ENCODE measurements around the gene LAMP5. TPM values are rescaled to one million over a fixed set of nuclear protein-coding genes. Genes with fewer than 3 reads are reported as not detected.

LAMP5 gene
- total RNA-seq: not detected

GRCh38 chr20:9514461-9515213, at the start of gene LAMP5:
LAMP5 (plus strand) TSS chr20:9514590; CDS start chr20:9514853, 263 bp downstream.
- Mint-ChIP-seq H3K4me3 (no peak within 1 kb of the TSS), H3K27me3 (peaks cover 74% of the 10 kb centered on the region), H3K36me3 (no peaks in the 10 kb centered on the region), H3K9me3 (ENCODE audit: low read depth) (no peaks in the 10 kb centered on the region), H3K27ac (no peak within 1 kb of the TSS), H3K4me1 (peaks cover 2% of the 10 kb centered on the region)
- DNase-seq: no peak
- CTCF ChIA-PET: no interaction called here
- no peak for ATAC-seq

- Mint-ChIP-seq H3K9me3 (ENCODE audit: low read depth) (no peaks in the 10 kb centered on the region), H3K4me1 (no peaks in the 10 kb centered on the region), H3K27ac (no peak overlapping the region), H3K27me3 (no peaks in the 10 kb centered on the region), H3K36me3 (no peaks in the 10 kb centered on the region), H3K4me3 (no peak overlapping the region)
- DNase-seq (no peak), ATAC-seq (no peak)
- CTCF ChIA-PET: no interaction called here
Measured at GRCh38 chr20:9467995-9468394, 46.4 kb upstream of the LAMP5 start.

- no peak overlapping the region for H3K4me3 Mint-ChIP-seq
- no peaks in the 10 kb centered on the region for H3K9me3 Mint-ChIP-seq (ENCODE audit: low read depth)
- ATAC-seq (no peak), DNase-seq (no peak)
- CTCF ChIA-PET: no interaction called here
- H3K27ac Mint-ChIP-seq: no peak overlapping the region
- H3K27me3 Mint-ChIP-seq: no peaks in the 10 kb centered on the region
- no peaks in the 10 kb centered on the region for H3K4me1 Mint-ChIP-seq
- no peaks in the 10 kb centered on the region for H3K36me3 Mint-ChIP-seq
Measured at GRCh38 chr20:9474835-9475415, 39.5 kb upstream of the LAMP5 start.

GRCh38 chr20:9475456-9475855, 38.9 kb upstream of the LAMP5 start:
- H3K27ac Mint-ChIP-seq: no peak overlapping the region
- ATAC-seq (no peak), DNase-seq (no peak)
- no peaks in the 10 kb centered on the region for H3K4me1 Mint-ChIP-seq
- no peaks in the 10 kb centered on the region for H3K9me3 Mint-ChIP-seq (ENCODE audit: low read depth)
- no peak overlapping the region for H3K4me3 Mint-ChIP-seq
- H3K36me3 Mint-ChIP-seq: no peaks in the 10 kb centered on the region
- no peaks in the 10 kb centered on the region for H3K27me3 Mint-ChIP-seq
- CTCF ChIA-PET: no interaction called here

GRCh38 chr20:9476174-9476573, 38.2 kb upstream of the LAMP5 start:
- Mint-ChIP-seq H3K27ac (no peak overlapping the region), H3K4me1 (no peaks in the 10 kb centered on the region), H3K36me3 (no peaks in the 10 kb centered on the region), H3K27me3 (no peaks in the 10 kb centered on the region), H3K9me3 (ENCODE audit: low read depth) (no peaks in the 10 kb centered on the region), H3K4me3 (no peak overlapping the region)
- ATAC-seq (no peak), DNase-seq (no peak)
- CTCF ChIA-PET: no interaction called here

GRCh38 chr20:9476637-9477036, 37.8 kb upstream of the LAMP5 start:
- no peak for ATAC-seq
- no peak for DNase-seq
- no peaks in the 10 kb centered on the region for H3K27me3 Mint-ChIP-seq
- H3K36me3 Mint-ChIP-seq: no peaks in the 10 kb centered on the region
- CTCF ChIA-PET: no interaction called here
- no peaks in the 10 kb centered on the region for H3K4me1 Mint-ChIP-seq
- H3K9me3 Mint-ChIP-seq (ENCODE audit: low read depth): no peaks in the 10 kb centered on the region
- H3K4me3 Mint-ChIP-seq: no peak overlapping the region
- no peak overlapping the region for H3K27ac Mint-ChIP-seq

- H3K36me3 Mint-ChIP-seq: no peaks in the 10 kb centered on the region
- CTCF ChIA-PET: no interaction called here
- no peaks in the 10 kb centered on the region for H3K27me3 Mint-ChIP-seq
- H3K27ac Mint-ChIP-seq: no peak overlapping the region
- H3K9me3 Mint-ChIP-seq (ENCODE audit: low read depth): no peaks in the 10 kb centered on the region
- ATAC-seq (no peak), DNase-seq (no peak)
- no peaks in the 10 kb centered on the region for H3K4me1 Mint-ChIP-seq
- no peak overlapping the region for H3K4me3 Mint-ChIP-seq
Measured at GRCh38 chr20:9478771-9479170, 35.6 kb upstream of the LAMP5 start.

- no peaks in the 10 kb centered on the region for H3K27me3 Mint-ChIP-seq
- no peaks in the 10 kb centered on the region for H3K36me3 Mint-ChIP-seq
- no peak overlapping the region for H3K27ac Mint-ChIP-seq
- H3K4me3 Mint-ChIP-seq: no peak overlapping the region
- H3K9me3 Mint-ChIP-seq (ENCODE audit: low read depth): no peaks in the 10 kb centered on the region
- DNase-seq (no peak), ATAC-seq (no peak)
- H3K4me1 Mint-ChIP-seq: no peaks in the 10 kb centered on the region
- CTCF ChIA-PET: no interaction called here
Measured at GRCh38 chr20:9480066-9480465, 34.3 kb upstream of the LAMP5 start.

GRCh38 chr20:9482180-9482579, 32.2 kb upstream of the LAMP5 start:
- H3K9me3 Mint-ChIP-seq (ENCODE audit: low read depth): no peaks in the 10 kb centered on the region
- H3K27ac Mint-ChIP-seq: no peak overlapping the region
- DNase-seq: no peak
- CTCF ChIA-PET: no interaction called here
- ATAC-seq: no peak
- no peak overlapping the region for H3K4me3 Mint-ChIP-seq
- no peaks in the 10 kb centered on the region for H3K36me3 Mint-ChIP-seq
- no peaks in the 10 kb centered on the region for H3K4me1 Mint-ChIP-seq
- H3K27me3 Mint-ChIP-seq: no peaks in the 10 kb centered on the region

GRCh38 chr20:9483131-9483530, 31.3 kb upstream of the LAMP5 start:
- H3K9me3 Mint-ChIP-seq (ENCODE audit: low read depth): no peaks in the 10 kb centered on the region
- no peaks in the 10 kb centered on the region for H3K27me3 Mint-ChIP-seq
- H3K27ac Mint-ChIP-seq: no peak overlapping the region
- CTCF ChIA-PET: no interaction called here
- no peaks in the 10 kb centered on the region for H3K4me1 Mint-ChIP-seq
- ATAC-seq (no peak), DNase-seq (no peak)
- no peaks in the 10 kb centered on the region for H3K36me3 Mint-ChIP-seq
- no peak overlapping the region for H3K4me3 Mint-ChIP-seq

- Mint-ChIP-seq H3K4me3 (no peak overlapping the region), H3K27ac (no peak overlapping the region), H3K4me1 (no peaks in the 10 kb centered on the region), H3K9me3 (ENCODE audit: low read depth) (peaks cover 3% of the 10 kb centered on the region), H3K27me3 (no peaks in the 10 kb centered on the region), H3K36me3 (no peaks in the 10 kb centered on the region)
- CTCF ChIA-PET: no interaction called here
- no peak for ATAC-seq
- DNase-seq: no peak
Measured at GRCh38 chr20:9485614-9486340, 28.6 kb upstream of the LAMP5 start.

- Mint-ChIP-seq H3K4me1 (no peaks in the 10 kb centered on the region), H3K4me3 (no peak overlapping the region), H3K36me3 (no peaks in the 10 kb centered on the region), H3K9me3 (ENCODE audit: low read depth) (peaks cover 3% of the 10 kb centered on the region), H3K27me3 (no peaks in the 10 kb centered on the region), H3K27ac (no peak overlapping the region)
- ATAC-seq: no peak
- no peak for DNase-seq
- CTCF ChIA-PET: no interaction called here
Measured at GRCh38 chr20:9487231-9487630, 27.2 kb upstream of the LAMP5 start.

GRCh38 chr20:9488063-9488462, 26.3 kb upstream of the LAMP5 start:
- Mint-ChIP-seq H3K36me3 (no peaks in the 10 kb centered on the region), H3K4me1 (no peaks in the 10 kb centered on the region), H3K4me3 (no peak overlapping the region), H3K9me3 (ENCODE audit: low read depth) (peaks cover 3% of the 10 kb centered on the region), H3K27me3 (no peaks in the 10 kb centered on the region), H3K27ac (no peak overlapping the region)
- no peak for ATAC-seq
- CTCF ChIA-PET: no interaction called here
- DNase-seq: no peak

- DNase-seq (no peak), ATAC-seq (no peak)
- Mint-ChIP-seq H3K4me3 (no peak overlapping the region), H3K4me1 (no peaks in the 10 kb centered on the region), H3K27ac (no peak overlapping the region), H3K27me3 (no peaks in the 10 kb centered on the region), H3K36me3 (no peaks in the 10 kb centered on the region), H3K9me3 (ENCODE audit: low read depth) (peaks cover 5% of the 10 kb centered on the region)
- CTCF ChIA-PET: no interaction called here
Measured at GRCh38 chr20:9490161-9490560, 24.2 kb upstream of the LAMP5 start.
